Activated T-helper 2 cell treated with anti-CD3 and anti-CD28 coated beads, Interferon-gamma antibody, Interleukin-2, Interleukin-4, amounts not matched to agents 10 μg/mL and 5 μg/mL and 100 μg/mL, durations not matched to agents 14 hours and 24 hours and 36 hours (primary cell): Measurements from ENCODE around the gene RIPOR1. TPM values are rescaled to one million over a fixed set of nuclear protein-coding genes. Genes with fewer than 3 reads are reported as not detected.

Source experiments
- DNase-seq: peaks from one replicate; pipeline ENCODE4 v3.0.0; 2021; ENCODE audit warnings: low spot score
- H3K27ac Mint-ChIP-seq: one replicate; pipeline ENCODE4 v1.8.0; 2021; ENCODE audit warnings: mixed read lengths
- H3K27me3 Mint-ChIP-seq: one replicate; pipeline ENCODE4 v1.8.0; 2021; ENCODE audit warnings: low read depth, mixed read lengths
- H3K36me3 Mint-ChIP-seq: one replicate; pipeline ENCODE4 v1.8.0; 2021; ENCODE audit warnings: low read depth, mixed read lengths
- H3K4me1 Mint-ChIP-seq: one replicate; pipeline ENCODE4 v1.8.0; 2021; ENCODE audit warnings: low read depth, mixed read lengths
- H3K4me3 Mint-ChIP-seq: one replicate; pipeline ENCODE4 v1.8.0; 2021; ENCODE audit warnings: low read depth, mild to moderate bottlenecking, moderate library complexity, mixed read lengths
- H3K9me3 Mint-ChIP-seq: one replicate; pipeline ENCODE4 v1.8.0; 2021; ENCODE audit warnings: mixed read lengths
- intact Hi-C: fragments of 100-400 bp; cut with micrococcal nuclease; formaldehyde crosslinking; loops from one replicate; pipeline ENCODE4 v1.15.1; 2023
- total RNA-seq: library from RNA; stranded (reverse); gene quantifications from 2 replicates; pipeline ENCODE4 v1.2.3, GENCODE V29; 2022

RIPOR1 gene
- total RNA-seq, 1 donor from 2014 or later, result 26.3 TPM

DNA sequence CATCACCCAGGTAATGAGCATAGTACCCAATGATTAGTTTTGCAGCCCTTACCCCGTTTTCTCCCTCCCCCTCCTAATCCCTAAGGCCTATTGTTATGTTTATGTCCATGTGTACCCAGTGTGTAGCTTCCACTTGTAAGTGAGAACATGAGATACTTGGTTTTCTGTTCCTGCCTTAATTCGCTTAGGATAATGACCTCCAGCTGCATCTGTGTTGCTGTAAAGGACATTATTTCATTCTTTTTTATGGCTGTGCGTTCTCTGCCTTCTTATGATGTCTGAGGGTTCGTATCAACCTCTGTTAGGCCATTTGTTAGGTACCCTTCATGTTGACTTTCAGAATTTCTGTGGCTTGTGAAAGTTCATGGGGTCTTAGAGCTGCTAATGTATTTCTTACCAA, 64.7 kb downstream of the RIPOR1 start:
- Mint-ChIP-seq H3K4me1 (peaks cover 30% of the 10 kb centered on the region), H3K27me3 (no peaks in the 10 kb centered on the region), H3K9me3 (no peaks in the 10 kb centered on the region), H3K36me3 (peaks cover 23% of the 10 kb centered on the region), H3K27ac (no peak overlapping the region), H3K4me3 (no peak overlapping the region)
- intact Hi-C loops, result no loop called here
- no peak for DNase-seq

- H3K4me1 Mint-ChIP-seq, result peaks cover 30% of the 10 kb centered on the region
- H3K27ac Mint-ChIP-seq, result no peak overlapping the region
- H3K36me3 Mint-ChIP-seq, result peaks cover 23% of the 10 kb centered on the region
- DNase-seq, result no peak
- H3K27me3 Mint-ChIP-seq, result no peaks in the 10 kb centered on the region
- no peak overlapping the region for H3K4me3 Mint-ChIP-seq
- H3K9me3 Mint-ChIP-seq, result no peaks in the 10 kb centered on the region
- intact Hi-C loops, result no loop called here
Measured at GRCh38 chr16:67593701-67594100, 65.1 kb downstream of the RIPOR1 start.

- H3K4me3 Mint-ChIP-seq, result no peak overlapping the region
Measured at GRCh38 chr16:67594256-67594915, 65.8 kb downstream of the RIPOR1 start.

DNA sequence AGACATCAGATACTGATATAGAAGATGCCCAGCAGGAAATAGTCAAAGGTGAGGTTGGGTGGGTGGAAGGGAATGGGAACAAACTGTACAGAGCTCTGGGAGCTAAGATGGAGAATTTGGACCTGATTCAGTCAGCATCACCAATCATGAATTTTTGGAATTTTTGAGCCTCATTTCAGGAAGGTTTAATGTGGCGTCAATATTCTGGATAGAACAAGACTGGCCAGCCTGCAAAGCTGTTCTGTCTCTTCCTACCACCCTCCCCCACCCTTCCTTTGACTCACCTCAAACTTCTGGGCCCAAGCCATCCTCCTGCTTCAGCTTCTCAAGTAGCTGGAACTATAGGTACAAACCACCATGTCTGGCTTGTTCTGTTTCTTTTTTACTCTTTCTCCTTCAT, 66.3 kb downstream of the RIPOR1 start:
- Mint-ChIP-seq H3K4me3 (no peak overlapping the region), H3K4me1 (peaks cover 33% of the 10 kb centered on the region), H3K27ac (peak overlapping the region; percentile 59), H3K36me3 (peaks cover 19% of the 10 kb centered on the region), H3K9me3 (no peaks in the 10 kb centered on the region), H3K27me3 (no peaks in the 10 kb centered on the region)
- intact Hi-C loops, result no loop called here
- no peak for DNase-seq

More at GRCh38 chr16:67594256-67594915, 65.8 kb downstream of the RIPOR1 start:
- Mint-ChIP-seq H3K27ac (no peak overlapping the region), H3K9me3 (no peaks in the 10 kb centered on the region), H3K4me1 (peaks cover 30% of the 10 kb centered on the region), H3K27me3 (no peaks in the 10 kb centered on the region), H3K36me3 (peaks cover 24% of the 10 kb centered on the region)
- DNase-seq, result no peak
- intact Hi-C loops, result no loop called here

Other genes with a start within 250 kb of the RIPOR1 start
- 30.4 and 33.4 TPM in 2 replicates for gene PLEKHG4, start 249.3 kb upstream of the RIPOR1 start, total RNA-seq
- gene KCTD19, start 202.1 kb upstream of the RIPOR1 start, total RNA-seq, result 0.87 and 1.2 TPM in 2 replicates
- gene LRRC36, start 202.0 kb upstream of the RIPOR1 start, total RNA-seq, result 0.60 and 0.89 TPM in 2 replicates
- gene TPPP3, start 135.3 kb upstream of the RIPOR1 start, total RNA-seq, result not detected in 2 replicates
- gene ZDHHC1, start 112.4 kb upstream of the RIPOR1 start, total RNA-seq, result 1.4 and 1.5 TPM in 2 replicates
- gene HSD11B2, start 97.7 kb upstream of the RIPOR1 start, total RNA-seq, result 1.7 and 2.8 TPM in 2 replicates
- gene ATP6V0D1, start 47.7 kb upstream of the RIPOR1 start, total RNA-seq, result 31.5 and 33.9 TPM in 2 replicates
- gene AGRP, start 45.3 kb upstream of the RIPOR1 start, total RNA-seq, result not detected in 2 replicates
- 59.7 and 61.2 TPM in 2 replicates for gene CTCF, start 33.7 kb downstream of the RIPOR1 start, total RNA-seq
- 197 and 206 TPM in 2 replicates for gene CARMIL2, start 116.3 kb downstream of the RIPOR1 start, total RNA-seq
- 48.9 and 57.4 TPM in 2 replicates for gene ACD, start 131.4 kb downstream of the RIPOR1 start, total RNA-seq
- 10.7 and 11.5 TPM in 2 replicates for gene PARD6A, start 132.1 kb downstream of the RIPOR1 start, total RNA-seq
- gene ENKD1, start 137.9 kb downstream of the RIPOR1 start, total RNA-seq, result 8.1 and 9.2 TPM in 2 replicates
- 1.4 and 1.8 TPM in 2 replicates for gene C16orf86, start 138.0 kb downstream of the RIPOR1 start, total RNA-seq
- 17.0 and 18.3 TPM in 2 replicates for gene GFOD2, start 190.5 kb downstream of the RIPOR1 start, total RNA-seq